GM06990 (cell line): Measurements from ENCODE around the gene EHD4.

Experiments used
- DNase-seq: peaks from one replicate; pipeline ENCODE4 v3.0.0-alpha.2; 2011; ENCODE audit not compliant: insufficient read length; ENCODE audit errors: extremely low read depth
- H3K27me3 ChIP-seq: replicated peaks from 2 replicates; pipeline ENCODE4 v1.6.0; 2011; ENCODE audit warnings: low read length; ENCODE audit not compliant: control insufficient read depth, insufficient read depth
- H3K36me3 ChIP-seq: 2 replicates; pipeline ENCODE4 v1.5.1; 2011; ENCODE audit warnings: low read length; ENCODE audit not compliant: control insufficient read depth, insufficient read depth
- H3K4me3 ChIP-seq: replicated peaks from 2 replicates; pipeline ENCODE4 v1.5.1; 2011; ENCODE audit warnings: low read depth, mild to moderate bottlenecking, control low read depth, low read length
- CTCF ChIP-seq: IDR thresholded peaks from 2 replicates; pipeline ENCODE4 v1.5.1; 2011; ENCODE audit warnings: low read length, control low read depth, mild to moderate bottlenecking, inconsistent platforms; ENCODE audit not compliant: insufficient read depth, poor library complexity, severe bottlenecking

The EHD4 gene

GRCh38 chr15:41925086-41925608 lies 47.2 kb downstream of the EHD4 start:
- H3K4me3 ChIP-seq = no peak overlapping the region
- no peak for TF ChIP-seq CTCF
- DNase-seq = no peak
- H3K36me3 ChIP-seq = peaks cover 14% of the 10 kb centered on the region
- no peaks in the 10 kb centered on the region for H3K27me3 ChIP-seq

GRCh38 chr15:41923401-41923997 lies 48.9 kb downstream of the EHD4 start:
- Histone ChIP-seq H3K36me3 (peaks cover 24% of the 10 kb centered on the region), H3K27me3 (no peaks in the 10 kb centered on the region)
- TF ChIP-seq CTCF = no peak

GRCh38 chr15:41922353-41922752 lies 50.0 kb downstream of the EHD4 start:
- Histone ChIP-seq H3K27me3 (no peaks in the 10 kb centered on the region), H3K36me3 (peaks cover 31% of the 10 kb centered on the region), H3K4me3 (no peak overlapping the region)
- TF ChIP-seq CTCF = no peak
- no peak for DNase-seq

More at GRCh38 chr15:41923401-41923997, 48.9 kb downstream of the EHD4 start:
- DNase-seq = no peak
- H3K4me3 ChIP-seq = no peak overlapping the region

- no peak overlapping the region for H3K4me3 ChIP-seq
- DNase-seq = no peak
- no peak for TF ChIP-seq CTCF
- peaks cover 33% of the 10 kb centered on the region for H3K36me3 ChIP-seq
- no peaks in the 10 kb centered on the region for H3K27me3 ChIP-seq
These were observed 50.7 kb downstream of the EHD4 start for GRCh38 chr15:41921639-41922038.

GRCh38 chr15:41921167-41921566 lies 51.2 kb downstream of the EHD4 start:
- no peak for DNase-seq
- Histone ChIP-seq H3K27me3 (no peaks in the 10 kb centered on the region), H3K36me3 (peaks cover 34% of the 10 kb centered on the region), H3K4me3 (no peak overlapping the region)
- no peak for TF ChIP-seq CTCF
